ENCODE results near the gene EFCC1.

EFCC1 gene

GRCh38 chr3:129015388-129016105 lies 14.4 kb downstream of the EFCC1 start:
- DNase-seq: no peak

GRCh38 chr3:129016356-129016719 lies 15.2 kb downstream of the EFCC1 start:
- DNase-seq: no peak

DNA sequence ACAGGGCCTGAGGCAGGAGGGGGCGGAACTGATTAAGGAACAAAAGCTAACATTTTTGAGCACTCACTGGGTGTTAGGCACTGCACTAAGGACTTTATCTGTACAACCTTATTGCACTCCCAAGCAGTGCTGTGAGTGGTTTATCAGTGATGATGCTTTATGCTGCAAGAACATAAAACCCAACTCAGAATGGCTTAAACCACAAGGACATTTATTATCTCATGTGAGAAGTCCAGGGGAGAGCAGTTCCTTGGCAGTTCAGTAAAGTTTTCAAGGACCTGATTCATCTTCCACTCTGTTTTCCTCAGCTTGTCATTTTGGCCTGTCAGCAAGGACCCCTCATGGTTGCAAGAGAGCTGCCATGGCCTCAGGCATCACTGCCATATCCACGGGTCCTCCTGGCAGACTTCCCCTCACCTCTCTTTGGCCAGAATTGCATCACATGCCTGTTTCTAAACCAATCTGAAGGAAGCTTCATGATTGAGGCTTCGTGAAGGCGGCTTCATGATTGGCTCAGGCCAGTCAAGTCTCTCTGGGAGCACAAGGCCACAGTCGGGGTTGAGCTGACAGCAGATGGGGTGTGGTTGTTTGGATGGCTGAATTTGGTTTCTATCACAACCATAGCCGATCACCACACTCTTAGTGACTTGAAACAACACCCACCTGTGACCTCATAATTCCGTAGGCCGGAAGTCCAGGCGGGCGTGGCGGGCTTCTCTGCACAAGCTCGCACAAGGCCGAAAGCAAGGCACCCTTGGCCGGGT lies 15.8 kb downstream of the EFCC1 start:
- no peak for DNase-seq

- no peak for DNase-seq
Observed at GRCh38 chr3:129017484-129017899, 16.4 kb downstream of the EFCC1 start.

- no peak for DNase-seq
Observed at GRCh38 chr3:129018271-129018670, 17.2 kb downstream of the EFCC1 start.

DNA sequence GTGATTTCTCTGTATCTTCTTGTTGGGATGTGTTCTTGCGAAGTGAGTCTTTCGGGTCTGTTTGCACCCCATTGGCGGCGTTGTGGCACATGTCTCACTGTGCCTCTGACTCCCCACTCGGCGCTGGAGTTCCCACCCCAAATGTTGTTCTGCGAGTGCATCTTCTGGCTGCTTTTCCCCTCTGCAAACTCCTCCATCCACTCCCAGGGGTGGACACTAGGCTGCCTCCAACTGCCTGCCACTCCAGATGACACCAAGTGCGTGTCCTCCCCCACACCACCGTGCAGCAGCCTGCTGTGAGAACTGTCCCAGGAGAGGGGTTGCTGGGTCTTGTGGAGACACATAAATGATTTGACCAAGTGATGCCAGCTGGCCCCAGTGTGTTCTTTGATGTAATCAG lies 17.6 kb downstream of the EFCC1 start:
- DNase-seq: no peak

GRCh38 chr3:129019266-129019665 lies 18.2 kb downstream of the EFCC1 start:
- DNase-seq: no peak

- DNase-seq: no peak
Observed at GRCh38 chr3:129020691-129021090, 19.6 kb downstream of the EFCC1 start.

- no peak for DNase-seq
Observed at GRCh38 chr3:129021140-129021551, 20.0 kb downstream of the EFCC1 start.

GRCh38 chr3:129022114-129023007 lies 21.3 kb downstream of the EFCC1 start:
- peak; percentile 39 for DNase-seq

- no peak for DNase-seq
Observed at GRCh38 chr3:129023008-129023358, 21.9 kb downstream of the EFCC1 start.

GRCh38 chr3:129023909-129024308 lies 22.8 kb downstream of the EFCC1 start:
- no peak for DNase-seq

DNA sequence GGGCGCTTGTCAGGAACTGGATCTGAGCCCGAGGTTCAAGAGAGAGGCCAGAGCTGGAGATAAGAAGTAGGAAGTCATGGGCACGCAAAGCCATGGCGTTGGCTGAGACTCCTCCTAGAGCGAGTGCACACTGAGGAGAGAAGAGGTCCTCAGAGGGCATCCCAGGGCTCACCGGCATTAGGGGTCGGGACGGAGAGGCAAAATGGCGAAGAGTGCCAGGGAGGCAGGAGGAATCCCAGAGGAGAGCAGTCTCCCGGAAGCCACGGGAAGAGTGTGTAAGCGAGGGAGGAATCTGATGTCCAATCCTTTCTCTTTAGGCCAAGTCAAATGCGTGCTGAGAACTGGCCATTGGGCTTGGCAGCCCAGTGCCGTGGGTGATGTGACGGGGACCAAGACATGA lies 24.0 kb downstream of the EFCC1 start:
- no peak for DNase-seq

DNA sequence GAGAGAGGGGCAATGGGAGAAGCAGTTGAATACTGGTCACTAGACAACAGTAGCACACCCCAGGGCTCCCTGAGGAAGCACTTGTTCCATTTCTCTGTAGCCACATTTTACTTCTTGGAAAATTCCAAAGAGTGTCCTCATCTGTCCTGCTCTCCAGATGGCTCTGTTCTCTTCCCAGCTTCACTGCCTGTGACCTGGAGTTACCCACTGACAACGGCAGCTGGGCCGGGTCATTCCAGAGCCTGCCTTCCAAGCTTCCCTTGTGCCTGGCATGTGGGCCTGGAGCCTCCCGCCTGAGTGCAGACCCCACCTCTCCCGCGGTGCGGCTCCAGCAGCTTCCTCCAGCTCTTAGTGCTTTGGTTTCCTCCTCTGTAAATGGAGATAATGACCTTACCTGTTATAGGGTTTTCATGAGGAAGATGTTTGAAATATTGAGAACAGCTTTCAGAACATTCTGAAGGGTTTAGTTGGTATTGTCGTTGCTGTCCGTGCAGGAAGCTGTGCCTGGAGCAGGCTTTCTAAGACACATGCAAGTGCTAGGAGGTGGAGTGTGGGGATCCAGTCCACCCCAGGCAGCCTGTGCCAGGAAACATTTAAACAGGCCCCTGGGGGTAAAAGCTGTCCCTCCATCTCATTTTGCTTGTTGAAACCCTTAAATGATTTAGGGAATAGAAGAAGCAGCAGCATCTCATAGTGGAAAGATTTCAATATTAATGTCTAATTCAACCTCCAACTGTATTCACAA lies 24.8 kb downstream of the EFCC1 start:
- no peak for DNase-seq

GRCh38 chr3:129026728-129027543 lies 25.8 kb downstream of the EFCC1 start:
- DNase-seq: peak; percentile 74

DNA sequence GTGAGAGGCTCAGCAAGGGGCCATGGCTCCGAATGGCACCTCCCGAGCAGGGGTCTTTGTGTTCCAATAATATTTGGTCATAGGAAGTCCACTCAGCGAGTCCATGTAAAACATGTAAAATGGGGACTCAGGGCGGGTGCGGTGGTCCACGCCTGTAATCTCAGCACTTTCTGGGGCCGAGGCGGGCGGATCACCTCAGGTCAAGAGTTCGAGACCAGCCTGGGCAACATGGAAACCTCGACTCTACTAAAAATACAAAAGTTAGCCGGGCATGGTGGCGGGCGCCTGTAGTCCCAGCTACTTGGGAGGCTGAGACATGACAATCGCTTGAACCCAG lies 26.4 kb downstream of the EFCC1 start:
- no peak for DNase-seq

DNA sequence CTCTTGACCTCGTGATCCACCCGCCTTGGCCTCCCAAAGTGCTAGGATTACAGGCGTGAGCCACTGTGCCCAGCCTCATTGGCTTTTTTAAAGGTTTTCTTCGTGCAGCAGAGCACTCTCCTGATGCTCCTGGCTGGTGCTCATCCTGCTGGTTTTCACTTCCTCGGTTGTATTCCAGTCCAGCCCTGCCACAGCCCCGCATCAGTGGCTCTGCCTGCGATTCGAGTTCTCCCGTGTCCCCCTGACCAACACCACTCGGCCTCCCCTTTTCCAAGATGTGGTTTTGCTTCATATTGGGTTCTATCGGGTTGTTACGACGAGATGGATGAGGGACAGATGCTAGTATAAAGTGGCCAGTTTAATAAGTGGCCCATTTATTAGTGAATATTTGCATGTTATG lies 27.8 kb downstream of the EFCC1 start:
- DNase-seq: no peak

GRCh38 chr3:129030611-129031010 lies 29.5 kb downstream of the EFCC1 start:
- DNase-seq: no peak

- no peak for DNase-seq
Observed at GRCh38 chr3:129031476-129032215, 30.5 kb downstream of the EFCC1 start.

- DNase-seq: no peak
Observed at GRCh38 chr3:129032716-129033115, 31.6 kb downstream of the EFCC1 start.

GRCh38 chr3:129033151-129033550 lies 32.0 kb downstream of the EFCC1 start:
- no peak for DNase-seq
